Osteoblast (primary cell): ENCODE measurements around the gene VPS4A. TPM values are rescaled to one million over a fixed set of nuclear protein-coding genes. Genes with fewer than 3 reads are reported as not detected.

Source experiments
- DNase-seq: peaks from one replicate; pipeline ENCODE4 v3.0.0; 2011; ENCODE audit warnings: low spot score, mixed read lengths; ENCODE audit not compliant: insufficient read length; ENCODE audit errors: missing footprints
- H2AFZ ChIP-seq: 2 replicates; pipeline ENCODE4 v1.6.0; 2011; ENCODE audit warnings: mild to moderate bottlenecking, low read length
- H3K27ac ChIP-seq: 2 replicates; pipeline ENCODE4 v1.5.1; 2011; ENCODE audit warnings: mild to moderate bottlenecking, low read depth, low read length, moderate library complexity
- H3K27me3 ChIP-seq: 2 replicates; pipeline ENCODE4 v1.6.0; 2012; ENCODE audit warnings: mild to moderate bottlenecking, control low read depth, inconsistent platforms, low read length, moderate library complexity; ENCODE audit not compliant: insufficient read depth
- H3K36me3 ChIP-seq: 2 replicates; pipeline ENCODE4 v1.5.1; 2011; ENCODE audit warnings: mild to moderate bottlenecking, low read length, control low read depth, moderate library complexity; ENCODE audit not compliant: insufficient read depth
- H3K4me1 ChIP-seq: 2 replicates; pipeline ENCODE4 v1.5.1; 2011; ENCODE audit warnings: mild to moderate bottlenecking, low read length, control low read depth, moderate library complexity; ENCODE audit not compliant: insufficient read depth
- H3K4me2 ChIP-seq: 2 replicates; pipeline ENCODE4 v1.6.0; 2011; ENCODE audit warnings: mild to moderate bottlenecking, low read length; ENCODE audit not compliant: insufficient read depth
- H3K4me3 ChIP-seq: fragments of 200-600 bp; sonication (generic); 3 replicates; pipeline ENCODE4 v1.5.1; 2012; ENCODE audit warnings: mild to moderate bottlenecking, low read length, inconsistent platforms; ENCODE audit not compliant: insufficient read depth
- H3K79me2 ChIP-seq: 2 replicates; pipeline ENCODE4 v1.6.0; 2012; ENCODE audit warnings: mild to moderate bottlenecking, low read length, control low read depth, inconsistent platforms; ENCODE audit not compliant: insufficient read depth
- H3K9me3 ChIP-seq: 2 replicates; pipeline ENCODE4 v1.5.1; 2011; ENCODE audit warnings: low read depth, low read length, control low read depth
- H4K20me1 ChIP-seq: 2 replicates; pipeline ENCODE4 v1.6.0; 2012; ENCODE audit warnings: mild to moderate bottlenecking, low read length, control low read depth; ENCODE audit not compliant: insufficient read depth
- CTCF ChIP-seq: IDR thresholded peaks from 2 replicates; pipeline ENCODE4 v1.5.1; 2011; ENCODE audit warnings: mild to moderate bottlenecking, low read depth, low read length, moderate library complexity; ENCODE audit errors: extremely low read depth
- total RNA-seq: library from RNA; depleted of rRNA; stranded (reverse); fragments of >200 nt; gene quantifications from 2 replicates; pipeline ENCODE4 v1.2.3, GENCODE V29; 2012

VPS4A gene
- total RNA-seq, 1 donor: 32.6 TPM

GRCh38 chr16:69324013-69324531 lies 12.9 kb downstream of the VPS4A start:
- Histone ChIP-seq H3K36me3 (peaks cover 90% of the 10 kb centered on the region), H3K4me2 (no peak overlapping the region), H4K20me1 (peaks cover 37% of the 10 kb centered on the region), H3K27me3 (no peaks in the 10 kb centered on the region), H3K4me1 (peaks cover 21% of the 10 kb centered on the region), H3K9me3 (no peaks in the 10 kb centered on the region), H3K4me3 (no peak overlapping the region), H3K79me2 (peaks cover 91% of the 10 kb centered on the region), H2AFZ (no peak overlapping the region), H3K27ac (no peak overlapping the region)
- peak; percentile 87 for DNase-seq
- TF ChIP-seq CTCF: no peak

- H3K27ac ChIP-seq: no peak overlapping the region
- TF ChIP-seq CTCF: no peak
- H3K4me2 ChIP-seq: no peak overlapping the region
- peaks cover 27% of the 10 kb centered on the region for H3K4me1 ChIP-seq
- no peaks in the 10 kb centered on the region for H3K9me3 ChIP-seq
- H3K27me3 ChIP-seq: no peaks in the 10 kb centered on the region
- peaks cover 91% of the 10 kb centered on the region for H3K79me2 ChIP-seq
- H3K36me3 ChIP-seq: peaks cover 83% of the 10 kb centered on the region
- DNase-seq: peak; percentile 86
- no peak overlapping the region for H2AFZ ChIP-seq
- no peak overlapping the region for H3K4me3 ChIP-seq
- H4K20me1 ChIP-seq: peaks cover 44% of the 10 kb centered on the region
These were observed 13.6 kb downstream of the VPS4A start for GRCh38 chr16:69324585-69325253.

- Histone ChIP-seq H3K27ac (no peak overlapping the region), H4K20me1 (peaks cover 42% of the 10 kb centered on the region), H3K27me3 (no peaks in the 10 kb centered on the region), H3K4me1 (peaks cover 28% of the 10 kb centered on the region), H2AFZ (no peak overlapping the region), H3K4me2 (no peak overlapping the region), H3K79me2 (peaks cover 87% of the 10 kb centered on the region), H3K36me3 (peaks cover 72% of the 10 kb centered on the region), H3K9me3 (no peaks in the 10 kb centered on the region), H3K4me3 (no peak overlapping the region)
- DNase-seq: no peak
- TF ChIP-seq CTCF: no peak
These were observed 14.6 kb downstream of the VPS4A start for GRCh38 chr16:69325784-69326171.

- Histone ChIP-seq H3K36me3 (peaks cover 67% of the 10 kb centered on the region), H2AFZ (no peak overlapping the region), H3K4me2 (no peak overlapping the region), H3K4me1 (peaks cover 30% of the 10 kb centered on the region), H3K27me3 (no peaks in the 10 kb centered on the region), H3K79me2 (peaks cover 81% of the 10 kb centered on the region), H4K20me1 (peaks cover 41% of the 10 kb centered on the region), H3K27ac (no peak overlapping the region), H3K4me3 (no peak overlapping the region), H3K9me3 (no peaks in the 10 kb centered on the region)
- DNase-seq: no peak
- no peak for TF ChIP-seq CTCF
These were observed 15.2 kb downstream of the VPS4A start for GRCh38 chr16:69326172-69326873.
